Breast epithelium (tissue), 4 donors: ENCODE results near the gene NKX2-4. TPM values are rescaled to one million over a fixed set of nuclear protein-coding genes. Genes with fewer than 3 reads are reported as not detected.

Source experiments
- DNase-seq, 2 donors: peaks; one replicate each; pipeline ENCODE4 v3.0.0-alpha.2; 2019; ENCODE audit warnings: low spot score in 2 of 2
- H3K27ac ChIP-seq, 2 donors: fragments of 200-600 bp; sonication (generic) in 1 of 2; one replicate each; pipeline ENCODE4 v1.5.1; 2016 to 2019; ENCODE audit warnings: mild to moderate bottlenecking in 1 of 2
- H3K27me3 ChIP-seq, 2 donors: fragments of 200-600 bp; sonication (generic) in 1 of 2; one replicate each; pipeline versions ENCODE4 v1.5.1 to v1.6.0; 2017 to 2019; ENCODE audit warnings: control low read depth in 1 of 2, mild to moderate bottlenecking in 1 of 2
- H3K36me3 ChIP-seq: fragments of 200-600 bp; one replicate; pipeline ENCODE4 v1.5.1; 2019
- H3K4me1 ChIP-seq, 2 donors: fragments of 200-600 bp; sonication (generic); one replicate each; pipeline ENCODE4 v1.5.1; 2016 to 2019; ENCODE audit warnings: control low read depth in 1 of 2
- H3K4me3 ChIP-seq, 3 donors: fragments of 200-600 bp; sonication (generic); 1 replicate in 2 of 3; 2 replicates in 1 of 3; pipeline ENCODE4 v1.5.1; 2016 to 2019; ENCODE audit warnings: mild to moderate bottlenecking in 3 of 3, moderate library complexity in 2 of 3
- H3K9me3 ChIP-seq, 2 donors: fragments of 200-600 bp; sonication (generic) in 1 of 2; one replicate each; pipeline ENCODE4 v1.5.1; 2016 to 2019; ENCODE audit warnings: control low read depth in 1 of 2
- CTCF ChIP-seq, 3 donors: fragments of 450-650 bp; IDR thresholded peaks; one replicate each; pipeline ENCODE4 v1.5.1; 2016 to 2017; ENCODE audit warnings: antibody characterized with exemption in 3 of 3, mild to moderate bottlenecking in 3 of 3, moderate library complexity in 3 of 3
- POLR2A ChIP-seq: fragments of 450-650 bp; IDR thresholded peaks from one replicate; pipeline ENCODE4 v1.6.1; 2016; ENCODE audit warnings: antibody characterized with exemption, mild to moderate bottlenecking, moderate library complexity
- POLR2AphosphoS5 ChIP-seq, 3 donors: sonication (generic); formaldehyde crosslinking; IDR thresholded peaks; one replicate each; pipeline ENCODE4 v1.6.1; 2017; ENCODE audit warnings: antibody characterized with exemption in 3 of 3
- intact Hi-C: fragments of 100-400 bp; cut with DNase I; formaldehyde crosslinking; loops from one replicate; pipeline ENCODE4 v1.15.1; 2023; ENCODE audit warnings: low total_unique reads
- total RNA-seq, 3 donors: library from RNA; depleted of rRNA; stranded (reverse); fragments of >200 nt; gene quantifications; one replicate each; pipeline ENCODE4 v1.1.0, GENCODE V29; 2016

The NKX2-4 gene
- total RNA-seq, 3 donors from 2014 or later = not detected

GRCh38 chr20:21389368-21389767 is 8.0 kb downstream of the NKX2-4 start:
- Histone ChIP-seq H3K9me3 (no peaks in the 10 kb centered on the region), H3K27ac (no peak overlapping the region), H3K4me1 (no peaks in the 10 kb centered on the region), H3K4me3 (no peak overlapping the region), H3K27me3 (peaks cover 0 to 13% of the 10 kb centered on the region in 2 donors), H3K36me3 (no peaks in the 10 kb centered on the region)
- intact Hi-C loops = no loop called here
- DNase-seq = no peak
- TF ChIP-seq POLR2AphosphoS5 (IDR thresholded peaks at IDR 0.05) = no peak
- no peak for TF ChIP-seq CTCF (IDR thresholded peaks at IDR 0.05)
- TF ChIP-seq POLR2A = no peak

GRCh38 chr20:21388566-21388965 is 8.8 kb downstream of the NKX2-4 start:
- intact Hi-C loops = no loop called here
- no peak for TF ChIP-seq POLR2A
- TF ChIP-seq CTCF (IDR thresholded peaks at IDR 0.05) = no peak
- TF ChIP-seq POLR2AphosphoS5 (IDR thresholded peaks at IDR 0.05) = no peak

GRCh38 chr20:21387528-21387927 is 9.8 kb downstream of the NKX2-4 start:
- Histone ChIP-seq H3K36me3 (no peaks in the 10 kb centered on the region), H3K27ac (no peak overlapping the region), H3K9me3 (no peaks in the 10 kb centered on the region), H3K4me3 (no peak overlapping the region), H3K27me3 (no peaks in the 10 kb centered on the region), H3K4me1 (no peaks in the 10 kb centered on the region)
- intact Hi-C loops = no loop called here
- no peak for DNase-seq
- TF ChIP-seq POLR2AphosphoS5 (IDR thresholded peaks at IDR 0.05) = no peak
- TF ChIP-seq CTCF (IDR thresholded peaks at IDR 0.05) = no peak

More at GRCh38 chr20:21388566-21388965, 8.8 kb downstream of the NKX2-4 start:
- H3K4me1 ChIP-seq = no peaks in the 10 kb centered on the region
- no peaks in the 10 kb centered on the region for H3K9me3 ChIP-seq
- peaks cover 0 to 5% of the 10 kb centered on the region in 2 donors for H3K27me3 ChIP-seq
- H3K36me3 ChIP-seq = no peaks in the 10 kb centered on the region
- no peak overlapping the region for H3K27ac ChIP-seq
- no peak for DNase-seq
- no peak overlapping the region for H3K4me3 ChIP-seq

GRCh38 chr20:21386111-21386510 is 11.2 kb downstream of the NKX2-4 start:
- TF ChIP-seq POLR2AphosphoS5 (IDR thresholded peaks at IDR 0.05) (no peak), CTCF (IDR thresholded peaks at IDR 0.05) (no peak), POLR2A (no peak)
- DNase-seq = no peak
- Histone ChIP-seq H3K4me3 (no peak overlapping the region), H3K27me3 (no peaks in the 10 kb centered on the region), H3K36me3 (no peaks in the 10 kb centered on the region), H3K9me3 (no peaks in the 10 kb centered on the region), H3K27ac (no peak overlapping the region), H3K4me1 (no peaks in the 10 kb centered on the region)
- intact Hi-C loops = no loop called here

GRCh38 chr20:21384308-21384892 is 12.9 kb downstream of the NKX2-4 start:
- H3K9me3 ChIP-seq = no peaks in the 10 kb centered on the region
- no peaks in the 10 kb centered on the region for H3K4me1 ChIP-seq
- no peaks in the 10 kb centered on the region for H3K27me3 ChIP-seq
- H3K4me3 ChIP-seq = no peak overlapping the region
- H3K27ac ChIP-seq = no peak overlapping the region
- intact Hi-C loops = no loop called here
- no peak for TF ChIP-seq POLR2A
- no peaks in the 10 kb centered on the region for H3K36me3 ChIP-seq
- no peak for DNase-seq

- Histone ChIP-seq H3K4me1 (no peaks in the 10 kb centered on the region), H3K27me3 (no peaks in the 10 kb centered on the region), H3K27ac (no peak overlapping the region), H3K4me3 (no peak overlapping the region), H3K9me3 (no peaks in the 10 kb centered on the region), H3K36me3 (no peaks in the 10 kb centered on the region)
- no peak for TF ChIP-seq POLR2A
- no peak for TF ChIP-seq POLR2AphosphoS5 (IDR thresholded peaks at IDR 0.05)
- TF ChIP-seq CTCF (IDR thresholded peaks at IDR 0.05) = no peak
- no peak for DNase-seq
- intact Hi-C loops = no loop called here
These were observed 15.7 kb downstream of the NKX2-4 start for GRCh38 chr20:21381619-21382018.
